Aorta (tissue), 5 donors: ENCODE data around the gene ACSL5. TPM values are rescaled to one million over a fixed set of nuclear protein-coding genes. Genes with fewer than 3 reads are reported as not detected.

Source experiments
- ATAC-seq: fragments of 200-7000 bp; cut with Tn5 transposase; one replicate; pipeline ENCODE4 v1.9.1; 2022; ENCODE audit warnings: moderate library complexity; ENCODE audit not compliant: low FRiP score
- DNase-seq, 2 donors: peaks; one replicate each; pipeline ENCODE4 v3.0.0-alpha.2; 2020
- H3K27ac ChIP-seq, 2 donors: one replicate each; pipeline ENCODE4 v1.5.1; 2013; ENCODE audit warnings: low read length in 2 of 2, mild to moderate bottlenecking in 2 of 2, moderate library complexity in 2 of 2, control low read depth in 1 of 2, inconsistent platforms in 1 of 2, low read depth in 1 of 2
- H3K27me3 ChIP-seq, 2 donors: one replicate each; pipeline ENCODE4 v1.6.1; 2013; ENCODE audit warnings: control low read depth in 1 of 2, low read length in 1 of 2, mild to moderate bottlenecking in 1 of 2, moderate library complexity in 1 of 2; ENCODE audit not compliant: insufficient read depth in 2 of 2, control insufficient read depth in 1 of 2
- H3K36me3 ChIP-seq, 2 donors: one replicate each; pipeline ENCODE4 v1.6.1; 2013; ENCODE audit warnings: control low read depth in 1 of 2, low read length in 1 of 2, mild to moderate bottlenecking in 1 of 2; ENCODE audit not compliant: insufficient read depth in 2 of 2, control insufficient read depth in 1 of 2
- H3K4me1 ChIP-seq, 2 donors: one replicate each; pipeline ENCODE4 v1.6.1; 2013; ENCODE audit warnings: low read length in 2 of 2, control low read depth in 1 of 2, mild to moderate bottlenecking in 1 of 2, moderate library complexity in 1 of 2; ENCODE audit not compliant: insufficient read depth in 2 of 2, control insufficient read depth in 1 of 2
- H3K4me3 ChIP-seq, 2 donors: one replicate each; pipeline ENCODE4 v1.5.1; 2013; ENCODE audit warnings: low read length in 2 of 2, control low read depth in 1 of 2, mild to moderate bottlenecking in 1 of 2
- H3K9me3 ChIP-seq: one replicate; pipeline ENCODE4 v1.6.1; 2013; ENCODE audit warnings: mild to moderate bottlenecking, low read length; ENCODE audit not compliant: control insufficient read depth
- WGBS, 2 donors: extraction: QIAGEN DNeasy Blood & Tissue Kit; methylation state at CpG; one replicate each; pipeline ENCODE4 v1.1.7; 2013; 5-methylcytosine and 5-hydroxymethylcytosine counted together
- intact Hi-C, 2 donors: fragments of 100-400 bp; cut with DNase I; formaldehyde crosslinking; loops; one replicate each; pipeline versions ENCODE4 v1.14.2 to v1.15.0; 2022
- polyA plus RNA-seq, 2 donors: library from polyadenylated mRNA; stranded (reverse); fragments of 200-250 nt; gene quantifications; one replicate each; pipeline ENCODE4 v1.2.3, GENCODE V29; 2013
- total RNA-seq, 2 donors: library from RNA; stranded (reverse); fragmentation: NEBNext Ultra II Directional; extraction: Animal tissue kit (Norgen Biotek cat#: 25700); gene quantifications; one replicate each; pipeline ENCODE4 v1.2.1, GENCODE V29; 2021
- donor health status: healthy with polysubstance abuse.
- donor health status: Bipolar disorder and iron deficiency.
- donor health status: DM: no; HTN: no; CAD: no.
- donor health status: DM: no; HTN: no; CAD: no.
- donor health status: DM: yes; HTN: yes; CAD: no.

The ACSL5 gene
- total and polyA plus RNA-seq, 4 donors = 0.92 to 18.7 (median 15.9) TPM

DNA sequence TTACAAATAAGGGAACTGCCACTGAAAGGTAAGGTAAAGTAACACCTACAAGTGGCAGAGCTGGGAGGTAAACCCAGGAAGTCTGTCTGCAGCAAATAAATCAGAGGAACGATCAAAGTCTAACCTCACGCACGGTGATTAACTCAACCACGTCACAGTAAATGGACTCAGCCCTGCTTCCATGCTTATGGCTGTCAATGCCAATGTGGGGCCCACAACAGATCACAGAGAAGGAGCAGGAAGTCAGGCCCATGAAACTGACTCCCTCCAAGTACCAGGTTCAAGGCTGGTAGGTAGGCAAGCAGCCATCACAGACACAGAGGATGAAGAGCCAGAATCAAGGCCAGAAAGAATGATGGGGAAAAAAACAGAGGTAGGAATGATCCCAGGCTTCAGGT, 38.0 kb upstream of the ACSL5 start:
- intact Hi-C loops = no loop called here
- no peak overlapping the region for H3K27ac ChIP-seq
- 64 to 72% methylated on average over 4 of the region's 4 CpGs for WGBS, 2 donors

DNA sequence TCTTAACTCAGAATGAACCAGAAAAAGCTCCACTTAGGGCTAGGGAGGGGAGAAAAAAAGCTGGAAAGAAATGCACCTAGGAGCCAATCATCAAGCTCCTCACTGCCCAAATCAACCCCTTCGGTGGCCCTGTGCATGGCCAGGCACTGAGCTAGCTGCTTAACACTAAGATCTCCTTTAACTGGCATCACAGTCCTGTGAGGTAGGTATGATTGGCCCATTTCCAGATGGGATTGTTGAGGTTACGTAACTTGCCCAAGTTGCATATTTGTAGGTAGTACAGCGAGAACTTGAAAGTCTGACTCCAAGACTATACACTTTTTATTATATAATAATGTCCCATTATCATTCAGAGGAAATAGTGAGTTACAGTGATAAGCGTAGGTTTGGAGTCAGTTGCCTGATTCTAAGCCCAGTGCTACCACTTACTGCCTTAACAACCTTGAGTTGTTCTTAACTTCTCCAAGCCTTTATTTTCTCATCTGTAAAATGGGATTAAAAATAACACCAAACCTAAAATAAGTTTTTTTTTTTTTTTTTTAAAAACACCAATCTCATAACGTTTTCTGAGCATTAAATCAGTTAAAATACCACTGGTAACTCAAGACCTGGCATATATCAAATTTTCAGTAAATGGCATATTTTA, 37.2 kb upstream of the ACSL5 start:
- no peak for ATAC-seq
- no peaks in the 10 kb centered on the region for H3K4me1 ChIP-seq
- H3K9me3 ChIP-seq = no peaks in the 10 kb centered on the region
- 40 to 47% methylated on average over 5 of the region's 5 CpGs for WGBS, 2 donors
- DNase-seq = no peak
- H3K27ac ChIP-seq = no peak overlapping the region
- H3K27me3 ChIP-seq = no peaks in the 10 kb centered on the region
- H3K4me3 ChIP-seq = no peak overlapping the region
- H3K36me3 ChIP-seq = no peaks in the 10 kb centered on the region
- intact Hi-C loops = no loop called here

More for the DNA sequence above, 38.0 kb upstream of the ACSL5 start:
- DNase-seq = no peak
- H3K27me3 ChIP-seq = no peaks in the 10 kb centered on the region
- no peaks in the 10 kb centered on the region for H3K9me3 ChIP-seq
- no peak overlapping the region for H3K4me3 ChIP-seq
- no peaks in the 10 kb centered on the region for H3K36me3 ChIP-seq
- ATAC-seq = no peak
- H3K4me1 ChIP-seq = no peaks in the 10 kb centered on the region

- ATAC-seq (no peak), DNase-seq (no peak)
- intact Hi-C loops = no loop called here
- Histone ChIP-seq H3K36me3 (no peaks in the 10 kb centered on the region), H3K9me3 (no peaks in the 10 kb centered on the region), H3K4me3 (no peak overlapping the region), H3K4me1 (no peaks in the 10 kb centered on the region), H3K27me3 (no peaks in the 10 kb centered on the region), H3K27ac (no peak overlapping the region)
- 83 to 87% methylated on average over 3 of the region's 3 CpGs for WGBS, 2 donors
Measured at GRCh38 chr10:112338957-112339356, 35.0 kb upstream of the ACSL5 start.

DNA sequence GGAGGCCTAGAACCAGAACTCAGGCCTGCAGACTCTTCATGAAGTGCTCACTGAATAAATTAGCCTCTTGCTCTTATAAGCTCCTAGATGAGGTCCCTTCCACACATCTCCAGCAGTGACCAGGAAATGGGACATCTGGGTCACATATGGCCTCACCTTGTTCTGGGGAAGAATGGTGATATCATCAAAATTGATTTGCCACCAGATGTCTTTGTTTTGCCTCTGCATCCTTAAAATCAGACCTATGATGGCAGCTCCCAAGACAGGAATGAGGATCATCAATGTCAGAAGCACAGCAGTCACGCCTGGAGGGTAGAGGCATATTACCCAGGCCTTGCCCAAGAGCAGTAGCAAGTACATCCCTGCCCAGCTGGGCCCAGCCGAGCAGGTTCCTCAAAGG, 33.3 kb upstream of the ACSL5 start:
- 85 to 90% methylated on average over 2 of the region's 2 CpGs for WGBS, 2 donors
- Histone ChIP-seq H3K9me3 (no peaks in the 10 kb centered on the region), H3K27ac (no peak overlapping the region), H3K27me3 (no peaks in the 10 kb centered on the region), H3K4me1 (no peaks in the 10 kb centered on the region), H3K36me3 (no peaks in the 10 kb centered on the region), H3K4me3 (no peak overlapping the region)
- DNase-seq (no peak), ATAC-seq (no peak)
- intact Hi-C loops = no loop called here

- Histone ChIP-seq H3K27ac (no peak overlapping the region), H3K36me3 (no peaks in the 10 kb centered on the region), H3K4me3 (no peak overlapping the region), H3K27me3 (no peaks in the 10 kb centered on the region), H3K9me3 (no peaks in the 10 kb centered on the region), H3K4me1 (no peaks in the 10 kb centered on the region)
- 79 to 80% methylated on average over 5 of the region's 5 CpGs for WGBS, 2 donors
- intact Hi-C loops = no loop called here
- DNase-seq (no peak), ATAC-seq (no peak)
Measured at GRCh38 chr10:112343056-112343806, 30.7 kb upstream of the ACSL5 start.

DNA sequence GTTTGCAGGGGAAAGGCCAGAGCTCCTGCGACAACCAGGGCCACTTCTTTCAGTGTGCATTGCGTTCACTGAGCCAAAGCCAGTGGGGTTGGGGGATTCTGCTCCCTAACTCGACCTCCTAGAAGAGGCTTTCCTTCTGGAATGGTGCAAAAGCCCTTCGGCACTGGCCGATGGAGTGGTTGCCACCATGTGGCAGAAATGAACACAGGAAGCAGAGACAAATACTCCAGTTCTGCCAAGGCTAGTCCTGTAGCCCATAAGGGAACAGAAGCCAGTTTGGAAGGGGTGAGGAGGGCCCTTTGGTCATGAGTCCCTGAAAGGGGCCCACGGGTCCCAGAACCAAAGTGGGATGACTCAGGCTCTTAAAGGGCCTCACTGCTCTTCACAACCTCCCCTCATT, 29.7 kb upstream of the ACSL5 start:
- intact Hi-C loops = no loop called here
- no peak for DNase-seq
- Histone ChIP-seq H3K36me3 (no peaks in the 10 kb centered on the region), H3K9me3 (no peaks in the 10 kb centered on the region), H3K4me3 (no peak overlapping the region), H3K27me3 (no peaks in the 10 kb centered on the region), H3K27ac (no peak overlapping the region), H3K4me1 (no peaks in the 10 kb centered on the region)
- 75 to 80% methylated on average over 6 of the region's 6 CpGs for WGBS, 2 donors
- ATAC-seq = no peak

GRCh38 chr10:112345202-112345601, 28.7 kb upstream of the ACSL5 start:
- WGBS, 2 donors = 52 to 94% methylated on average over 3 of the region's 3 CpGs
- ATAC-seq = no peak

GRCh38 chr10:112345743-112346142, 28.2 kb upstream of the ACSL5 start:
- H3K36me3 ChIP-seq = no peaks in the 10 kb centered on the region
- H3K4me3 ChIP-seq = no peak overlapping the region
- DNase-seq = no peak
- WGBS, 2 donors = 90 to 94% methylated on average over 9 of the region's 9 CpGs
- ATAC-seq = no peak
- intact Hi-C loops = no loop called here
- no peaks in the 10 kb centered on the region for H3K27me3 ChIP-seq
- H3K9me3 ChIP-seq = no peaks in the 10 kb centered on the region
- H3K4me1 ChIP-seq = no peaks in the 10 kb centered on the region
- H3K27ac ChIP-seq = no peak overlapping the region

More at GRCh38 chr10:112345202-112345601, 28.7 kb upstream of the ACSL5 start:
- Histone ChIP-seq H3K36me3 (no peaks in the 10 kb centered on the region), H3K4me3 (no peak overlapping the region), H3K27ac (no peak overlapping the region), H3K4me1 (no peaks in the 10 kb centered on the region), H3K9me3 (no peaks in the 10 kb centered on the region), H3K27me3 (no peaks in the 10 kb centered on the region)
- intact Hi-C loops = no loop called here
- DNase-seq = no peak

DNA sequence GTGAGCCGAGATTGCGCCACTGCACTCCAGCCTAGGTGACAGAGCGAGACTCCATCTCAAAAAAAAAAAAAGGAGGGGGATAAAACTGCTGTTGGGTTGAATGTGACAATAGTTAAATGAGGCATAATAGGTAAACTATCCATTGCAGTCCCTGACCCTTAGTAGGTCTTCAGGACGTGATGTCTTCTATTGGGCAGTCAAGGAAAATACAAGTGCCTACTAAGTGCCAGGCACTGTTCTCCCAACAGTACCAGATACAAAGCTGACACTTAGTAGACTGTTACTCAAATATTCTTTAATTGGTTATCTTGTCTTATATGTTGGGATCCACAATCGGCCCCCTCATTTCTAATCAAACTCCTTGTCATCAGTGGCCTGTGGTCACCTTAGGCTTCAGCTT, 27.1 kb upstream of the ACSL5 start:
- H3K4me3 ChIP-seq = no peak overlapping the region
- no peaks in the 10 kb centered on the region for H3K36me3 ChIP-seq
- WGBS, 2 donors = 84 to 87% methylated on average over 5 of the region's 5 CpGs
- no peak overlapping the region for H3K27ac ChIP-seq
- no peaks in the 10 kb centered on the region for H3K9me3 ChIP-seq
- DNase-seq = no peak
- intact Hi-C loops = no loop called here
- no peak for ATAC-seq
- H3K4me1 ChIP-seq = no peaks in the 10 kb centered on the region
- no peaks in the 10 kb centered on the region for H3K27me3 ChIP-seq
